K562 (cell line): ENCODE data around the gene NEU3. TPM values are rescaled to one million over a fixed set of nuclear protein-coding genes. Genes with fewer than 3 reads are reported as not detected.

Experiments used
- ADNP ChIP-seq: fragments of 200-800 bp; sonication (Bioruptor generic); IDR thresholded peaks from 2 replicates; pipeline ENCODE4 v1.6.1; 2016; ENCODE audit warnings: missing genetic modification characterization, missing compliant biosample characterization
- ETS1 ChIP-seq: conservative IDR thresholded peaks from 2 replicates; pipeline ENCODE4 v1.6.1; 2011; ENCODE audit warnings: low read depth, mild to moderate bottlenecking, low read length; ENCODE audit not compliant: control insufficient read depth
- GTF2F1 ChIP-seq: IDR thresholded peaks from 2 replicates; pipeline ENCODE4 v1.6.1; 2011; ENCODE audit warnings: low read depth, low read length, improper control_type of control experiment
- KDM2B ChIP-seq: fragments of 250-450 bp; sonication (Bioruptor Pico); IDR thresholded peaks from 2 replicates; pipeline ENCODE4 v1.8.0; 2021; ENCODE audit warnings: mild to moderate bottlenecking, moderate library complexity
- MXD1 ChIP-seq: fragments of 250-450 bp; sonication (Bioruptor Pico); IDR thresholded peaks from 2 replicates; pipeline ENCODE4 v1.8.0; 2021; ENCODE audit warnings: borderline replicate concordance, mild to moderate bottlenecking, moderate library complexity; ENCODE audit not compliant: poor library complexity, severe bottlenecking
- NBN ChIP-seq: fragments of 450-650 bp; IDR thresholded peaks from 2 replicates; pipeline ENCODE4 v1.6.1; 2016; ENCODE audit warnings: low read depth, mild to moderate bottlenecking
- PHF20 ChIP-seq: fragments of 450-650 bp; IDR thresholded peaks from 2 replicates; pipeline ENCODE4 v1.6.1; 2018; ENCODE audit not compliant: partially characterized antibody
- POLR2G ChIP-seq: fragments of 200-400 bp; formaldehyde crosslinking; IDR thresholded peaks from 2 replicates; pipeline ENCODE4 v1.6.1; 2017; ENCODE audit warnings: low read depth, mild to moderate bottlenecking, antibody characterized with exemption, low read length, moderate library complexity
- SNAPC5 ChIP-seq: fragments of 250-450 bp; sonication (Bioruptor Pico); IDR thresholded peaks from 2 replicates; pipeline ENCODE4 v1.8.0; 2021; ENCODE audit warnings: moderate library complexity, mild to moderate bottlenecking, inconsistent platforms
- TCF15 ChIP-seq: fragments of 250-450 bp; sonication (Bioruptor Pico); IDR thresholded peaks from 2 replicates; pipeline ENCODE4 v1.8.0; 2022; ENCODE audit warnings: moderate library complexity, mild to moderate bottlenecking, inconsistent platforms
- ZBTB26 ChIP-seq: fragments of 450-650 bp; formaldehyde crosslinking; IDR thresholded peaks from 2 replicates; pipeline ENCODE4 v1.4.0; 2022; ENCODE audit warnings: missing genetic modification characterization
- ZC3H11A ChIP-seq: IDR thresholded peaks from 2 replicates; pipeline ENCODE4 v1.6.1; 2012; ENCODE audit warnings: low read depth, low read length, improper control_type of control experiment
- ZFP91 ChIP-seq: sonication (generic); formaldehyde crosslinking; IDR thresholded peaks from 2 replicates; pipeline ENCODE4 v1.8.0; 2022; ENCODE audit warnings: mild to moderate bottlenecking, missing genetic modification reagents
- ZKSCAN1 ChIP-seq: fragments of 150-350 bp; IDR thresholded peaks from 2 replicates; pipeline ENCODE4 v1.6.1; 2016; ENCODE audit warnings: low read depth, low read length
- ZNF277 ChIP-seq: fragments of 250-450 bp; sonication (Bioruptor Pico); IDR thresholded peaks from 2 replicates; pipeline ENCODE4 v1.8.0; 2022; ENCODE audit warnings: inconsistent platforms, mild to moderate bottlenecking, moderate library complexity, borderline replicate concordance
- ZNF699 ChIP-seq: fragments of 250-450 bp; sonication (Bioruptor Pico); IDR thresholded peaks from 2 replicates; pipeline ENCODE4 v1.8.0; 2021; ENCODE audit warnings: mild to moderate bottlenecking, moderate library complexity; ENCODE audit not compliant: insufficient replicate concordance
- ZNF76 ChIP-seq: fragments of 250-450 bp; sonication (Bioruptor Pico); IDR thresholded peaks from 2 replicates; pipeline ENCODE4 v1.4.0; 2020; ENCODE audit warnings: mild to moderate bottlenecking, moderate library complexity, borderline replicate concordance
- polyA plus RNA-seq, 8 experiments: library from polyadenylated mRNA; depleted of rRNA in 4 of 8; stranded (reverse) in 5 of 8; unstranded in 3 of 8; fragments of >200 nt; fragmentation: Nextera tagmentation in 2 of 8; fragmentation: Illumina TruSeq in 1 of 8; extraction: Ambion mirVana in 2 of 8; extraction: Trizol in 1 of 8; gene quantifications; 2 replicates each; pipeline versions ENCODE4 v1.2.1 to v1.2.3, GENCODE V29; 2011 to 2014; ENCODE audit warnings: inconsistent platforms in 1 of 8, missing spikeins in 1 of 8
- total RNA-seq, 7 experiments: library from RNA; depleted of rRNA in 6 of 7; stranded (reverse); fragments of >200 nt in 6 of 7; fragmentation: Illumina TruSeq in 2 of 7; extraction: Trizol in 2 of 7; gene quantifications; 2 replicates each; pipeline versions ENCODE4 v1.2.1 to v1.2.3, GENCODE V29; 2011 to 2021; ENCODE audit warnings: low replicate concordance in 1 of 7

The NEU3 gene
- total and polyA plus RNA-seq, 9 of the 15 experiments (the other 6 are each of a cell fraction or from before 2014, with no cell fraction given) = 6.2 to 41.3 (median 31.1) TPM

- TF ChIP-seq TCF15 (CRISPR knock-in tag) = no peak
- TF ChIP-seq ZC3H11A = no peak
- TF ChIP-seq KDM2B (CRISPR knock-in tag) = no peak
- TF ChIP-seq ZNF277 (CRISPR knock-in tag) = no peak
- no peak for TF ChIP-seq ZFP91
- TF ChIP-seq ZNF76 (CRISPR knock-in tag) = no peak
- TF ChIP-seq ZNF699 = no peak
- TF ChIP-seq GTF2F1 = no peak; the same call in 1 of the 2 replicates
- TF ChIP-seq NBN = no peak
- no peak for TF ChIP-seq MXD1 (CRISPR knock-in tag)
- TF ChIP-seq ADNP (tag) = no peak
- TF ChIP-seq SNAPC5 (CRISPR knock-in tag) = no peak
- TF ChIP-seq POLR2G = peak; percentile 84
- no peak for TF ChIP-seq ZKSCAN1
- no peak for TF ChIP-seq PHF20
- TF ChIP-seq ZBTB26 (CRISPR knock-in tag) = no peak
- no peak; the same call in 1 of the 2 replicates for TF ChIP-seq ETS1
Observed at GRCh38 chr11:74988541-74989259, at the start of gene NEU3 (continued).
